A549 treated with Hydrocortisone at 1 μM for 4 hours (cell line): Measurements from ENCODE around the gene ARPC5L. TPM values are rescaled to one million over a fixed set of nuclear protein-coding genes. Genes with fewer than 3 reads are reported as not detected.

Source experiments
- total RNA-seq: library from RNA; stranded (reverse); fragments of 200-300 nt; extraction: Qiagen RNA extraction; gene quantifications from 5 replicates; pipeline ENCODE4 v1.2.3, GENCODE V29; 2022

The ARPC5L gene
- 56.3 to 81.0 TPM (median 69.1 TPM) in 5 replicates for total RNA-seq

GRCh38 chr9:124861342-124862229 lies at the start of gene ARPC5L, which contains the start of gene RPL35:
Gene ARPC5L, plus strand, starts transcription at chr9:124862130. Its CDS starts 7,161 bp downstream, at chr9:124869291.
Gene RPL35, minus strand, starts transcription at chr9:124861957. Its CDS starts 45 bp downstream, at chr9:124861912.

GRCh38 chr9:124852829-124853531 lies 8.9 kb upstream of the ARPC5L start, which contains the start of gene WDR38:
Gene WDR38, plus strand, starts transcription at chr9:124853460. Its CDS starts 72 bp downstream, at chr9:124853532.

Other genes with a start within 250 kb of the ARPC5L start
- gene NR6A1, start 90.8 kb upstream of the ARPC5L start, total RNA-seq, result 1.4 to 2.0 TPM (median 1.8 TPM) in 5 replicates
- 22.1 to 40.5 TPM (median 31.5 TPM) in 5 replicates for gene OLFML2A, start 85.0 kb upstream of the ARPC5L start, total RNA-seq
- 0.13 to 0.21 TPM (median 0.20 TPM) in 5 replicates for gene WDR38, start 8.7 kb upstream of the ARPC5L start, total RNA-seq
- 2,544 to 3,120 TPM (median 2,802 TPM) in 5 replicates for gene RPL35, start 173 bp upstream of the ARPC5L start, total RNA-seq
- 10.5 to 12.9 TPM (median 11.3 TPM) in 5 replicates for gene GOLGA1, start 79.0 kb downstream of the ARPC5L start, total RNA-seq